SH-SY5Y (cell line): Measurements from ENCODE around the gene KRTAP9-1.

Source experiments
- GATA2 ChIP-seq: IDR thresholded peaks from 2 replicates; pipeline ENCODE4 v1.6.1; 2011; ENCODE audit warnings: mild to moderate bottlenecking, low read depth, low read length
- GATA3 ChIP-seq: IDR thresholded peaks from 2 replicates; pipeline ENCODE4 v1.6.1; 2011; ENCODE audit warnings: low read depth, mild to moderate bottlenecking, low read length, moderate library complexity

- TF ChIP-seq GATA2, result no peak
- no peak for TF ChIP-seq GATA3
Observed at GRCh38 chr17:41215681-41216080, 26.0 kb downstream of the KRTAP9-1 start.
